GM23338 (cell line): ENCODE measurements around the gene SIRT3. TPM values are rescaled to one million over a fixed set of nuclear protein-coding genes. Genes with fewer than 3 reads are reported as not detected.

ENCODE experiments used
- ATAC-seq: fragments of 200-7000 bp; cut with Tn5 transposase; 3 replicates; pipeline ENCODE4 v1.9.1; 2020
- DNase-seq: peaks from one replicate; pipeline ENCODE4 v3.0.0-alpha.2; 2015; ENCODE audit warnings: low spot score
- H2AFZ ChIP-seq: fragments of 200-600 bp; sonication (generic); 2 replicates; pipeline ENCODE4 v1.8.0; 2016; ENCODE audit warnings: antibody characterized with exemption, mild to moderate bottlenecking, moderate library complexity
- H3F3A ChIP-seq: fragments of 200-600 bp; sonication (generic); replicated peaks from 2 replicates; pipeline ENCODE4 v1.8.0; 2017; ENCODE audit warnings: antibody characterized with exemption, mixed run types, low read depth
- H3K27ac ChIP-seq: fragments of 200-600 bp; sonication (generic); 2 replicates; pipeline ENCODE4 v1.6.1; 2016; ENCODE audit warnings: low read depth
- H3K27me3 ChIP-seq: fragments of 200-600 bp; sonication (generic); 2 replicates; pipeline ENCODE4 v1.8.0; 2016; ENCODE audit warnings: mild to moderate bottlenecking, mixed run types, moderate library complexity; ENCODE audit not compliant: insufficient read depth
- H3K36me3 ChIP-seq: fragments of 200-600 bp; sonication (generic); 2 replicates; pipeline ENCODE4 v1.8.0; 2016; ENCODE audit warnings: mild to moderate bottlenecking; ENCODE audit not compliant: insufficient read depth
- H3K4me1 ChIP-seq: fragments of 200-600 bp; sonication (generic); 2 replicates; pipeline ENCODE4 v1.8.0; 2016; ENCODE audit warnings: mild to moderate bottlenecking, moderate library complexity; ENCODE audit not compliant: insufficient read depth
- H3K4me2 ChIP-seq: fragments of 200-600 bp; sonication (generic); 2 replicates; pipeline ENCODE4 v1.7.1; 2017; ENCODE audit warnings: mixed run types
- H3K4me3 ChIP-seq: fragments of 200-600 bp; sonication (generic); 2 replicates; pipeline ENCODE4 v1.6.1; 2016; ENCODE audit warnings: mixed run types
- H3K79me2 ChIP-seq: fragments of 200-600 bp; sonication (generic); replicated peaks from 2 replicates; pipeline ENCODE4 v1.8.0; 2017; ENCODE audit warnings: mild to moderate bottlenecking; ENCODE audit not compliant: insufficient read depth
- H3K9me2 ChIP-seq: fragments of 200-600 bp; sonication (generic); 2 replicates; pipeline ENCODE4 v1.8.0; 2017; ENCODE audit not compliant: insufficient read depth
- H4K20me1 ChIP-seq: fragments of 200-600 bp; sonication (generic); replicated peaks from 2 replicates; pipeline ENCODE4 v1.8.0; 2017; ENCODE audit warnings: mild to moderate bottlenecking; ENCODE audit not compliant: insufficient read depth
- H3K27ac Mint-ChIP-seq: 2 replicates; pipeline ENCODE4 v1.8.0; 2020; ENCODE audit warnings: inconsistent platforms, mild to moderate bottlenecking, moderate library complexity, mixed read lengths
- H3K27me3 Mint-ChIP-seq: 3 replicates; pipeline ENCODE4 v1.8.0; 2022; ENCODE audit warnings: low read depth, mild to moderate bottlenecking, moderate library complexity, mixed read lengths, inconsistent platforms; ENCODE audit not compliant: insufficient read depth, poor library complexity
- H3K36me3 Mint-ChIP-seq: 3 replicates; pipeline ENCODE4 v1.8.0; 2021; ENCODE audit warnings: low read depth, mild to moderate bottlenecking, inconsistent platforms, moderate library complexity, mixed read lengths
- H3K4me1 Mint-ChIP-seq: 3 replicates; pipeline ENCODE4 v1.8.0; 2020; ENCODE audit warnings: mild to moderate bottlenecking, inconsistent platforms, mixed read lengths
- H3K4me3 Mint-ChIP-seq: 3 replicates; pipeline ENCODE4 v1.8.0; 2021; ENCODE audit warnings: moderate library complexity, mild to moderate bottlenecking, inconsistent platforms, mixed read lengths
- H3K9me3 Mint-ChIP-seq: 3 replicates; pipeline ENCODE4 v1.8.0; 2020; ENCODE audit warnings: moderate library complexity, mild to moderate bottlenecking, inconsistent platforms, mixed read lengths
- CREB1 ChIP-seq: fragments of 250-450 bp; sonication (Bioruptor Pico); IDR thresholded peaks from 2 replicates; pipeline ENCODE4 v1.5.0; 2020; ENCODE audit warnings: low read depth, mild to moderate bottlenecking, moderate library complexity
- CTCF ChIP-seq, 2 experiments: fragments of 200-600 bp in 1 of 2; sonication (generic) in 1 of 2; conservative IDR thresholded peaks; 2 replicates each; pipeline versions ENCODE4 v1.5.1 to v1.6.1; 2016 to 2017; ENCODE audit warnings: antibody characterized with exemption in 2 of 2, low read depth in 2 of 2, mild to moderate bottlenecking in 2 of 2, moderate library complexity in 1 of 2
- EZH2 ChIP-seq: fragments of 200-600 bp; sonication (generic); IDR thresholded peaks from one replicate; pipeline ENCODE4 v1.8.0; 2017; ENCODE audit warnings: antibody characterized with exemption, mild to moderate bottlenecking, low read depth; ENCODE audit not compliant: unreplicated experiment
- JUNB ChIP-seq: IDR thresholded peaks from one replicate; pipeline ENCODE4 v1.6.1; 2016; ENCODE audit warnings: antibody characterized with exemption; ENCODE audit not compliant: unreplicated experiment
- POLR2AphosphoS5 ChIP-seq: IDR thresholded peaks from 2 replicates; pipeline ENCODE4 v1.6.1; 2016; ENCODE audit warnings: antibody characterized with exemption, low read depth
- REST ChIP-seq: IDR thresholded peaks from one replicate; pipeline ENCODE4 v1.6.1; 2018; ENCODE audit warnings: antibody characterized with exemption; ENCODE audit not compliant: unreplicated experiment
- ZNF114 ChIP-seq: fragments of 250-450 bp; sonication (Bioruptor Pico); IDR thresholded peaks from 2 replicates; pipeline ENCODE4 v1.5.0; 2020; ENCODE audit warnings: mild to moderate bottlenecking, moderate library complexity
- ZNF331 ChIP-seq: fragments of 250-450 bp; sonication (Bioruptor Pico); IDR thresholded peaks from 2 replicates; pipeline ENCODE4 v1.5.0; 2020; ENCODE audit warnings: low read depth, mild to moderate bottlenecking, moderate library complexity
- long read RNA-seq: library from polyadenylated mRNA; unstranded; transcript quantifications from one replicate; pipeline ENCODE4 v2.0.0, GENCODE V29; 2020; ENCODE audit not compliant: unreplicated experiment
- polyA plus RNA-seq: library from polyadenylated mRNA; unstranded; fragments of >200 nt; fragmentation: Nextera tagmentation; extraction: Ambion mirVana; gene quantifications from 2 replicates; pipeline ENCODE4 v1.2.1, GENCODE V29; 2016
- total RNA-seq: library from RNA; depleted of rRNA; stranded (reverse); fragments of >200 nt; shearing (Covaris generic); gene quantifications from 2 replicates; pipeline ENCODE4 v1.2.3, GENCODE V29; 2014; rRNA removed

Gene SIRT3
- total RNA-seq: 5.2 and 7.0 TPM in 2 replicates
- 8.9 and 11.4 TPM in 2 replicates for polyA plus RNA-seq
- long read RNA-seq, transcript SIRT3-201 (7 exons, 2,543 nt): major isoform, 8 of 31 reads
- long read RNA-seq, partial matches to known transcripts: 1 of 31 reads
- long read RNA-seq, other reads (novel, unspliced or antisense): 18 of 31 reads

GRCh38 chr11:235997-236773 lies at the start of gene SIRT3:
Gene SIRT3, minus strand, starts transcription at chr11:236342. Its CDS starts 14 bp downstream, at chr11:236328.
- Histone ChIP-seq H3K27ac (peak within 1 kb of the TSS; percentile 91; the same call in 1 of the 2 replicates), H3K27me3 (no peaks in the 10 kb centered on the region), H3F3A (peaks cover 11% of the 10 kb centered on the region; the same call in 1 of the 2 replicates), H3K36me3 (peaks cover 5% of the 10 kb centered on the region; the same call in 1 of the 2 replicates), H3K9me2 (no peaks in the 10 kb centered on the region), H3K4me1 (peaks cover 10% of the 10 kb centered on the region), H2AFZ (peak within 1 kb of the TSS; percentile 99), H3K4me3 (peak within 1 kb of the TSS; percentile 99), H3K4me2 (peak within 1 kb of the TSS; percentile 100), H3K79me2 (peaks cover 26% of the 10 kb centered on the region), H4K20me1 (peaks cover 15% of the 10 kb centered on the region)
- H3K4me3 Mint-ChIP-seq: peak within 1 kb of the TSS; percentile 93
- TF ChIP-seq REST (no peak), CREB1 (CRISPR knock-in tag) (peak; percentile 74), CTCF (conservative IDR thresholded peaks at IDR 0.05; ENCODE audit: low read depth in 2 of 2) (0 out of 4 replicates have a peak, but pooled peaks of 1 of the 2 experiments have one; percentile 9), JUNB (no peak), POLR2AphosphoS5 (peak; percentile 76)
- no peaks in the 10 kb centered on the region for H3K9me3 Mint-ChIP-seq
- peaks cover 5% of the 10 kb centered on the region for H3K27me3 Mint-ChIP-seq
- H3K36me3 Mint-ChIP-seq: peaks cover 9% of the 10 kb centered on the region
- peak within 1 kb of the TSS; percentile 96 for H3K27ac Mint-ChIP-seq
- H3K4me1 Mint-ChIP-seq: 0 out of 3 replicates have a peak, but pooled peaks cover 4% of the 10 kb centered on the region
- DNase-seq (peak; percentile 94), ATAC-seq (peak; percentile 92)

GRCh38 chr11:285894-286220 lies 49.7 kb upstream of the SIRT3 start:
- H3K27ac Mint-ChIP-seq: no peak overlapping the region
- H3K27me3 Mint-ChIP-seq: peaks cover 52% of the 10 kb centered on the region
- H3K36me3 ChIP-seq: no peaks in the 10 kb centered on the region
- no peak overlapping the region for H3K4me3 ChIP-seq
- ATAC-seq (no peak), DNase-seq (no peak)
- no peaks in the 10 kb centered on the region for H3K9me2 ChIP-seq
- H3F3A ChIP-seq: peaks cover 6% of the 10 kb centered on the region; the same call in 1 of the 2 replicates
- H3K4me2 ChIP-seq: no peak overlapping the region
- peaks cover 29% of the 10 kb centered on the region for H3K4me1 Mint-ChIP-seq
- no peak overlapping the region for H3K27ac ChIP-seq
- no peak overlapping the region for H3K4me3 Mint-ChIP-seq
- peaks cover 49% of the 10 kb centered on the region for H3K27me3 ChIP-seq
- no peaks in the 10 kb centered on the region; the same call in 1 of the 2 replicates for H3K4me1 ChIP-seq
- H4K20me1 ChIP-seq: no peaks in the 10 kb centered on the region
- no peak overlapping the region for H2AFZ ChIP-seq
- peaks cover 2% of the 10 kb centered on the region; the same call in 1 of the 3 replicates for H3K9me3 Mint-ChIP-seq
- H3K36me3 Mint-ChIP-seq: peaks cover under 1% of the 10 kb centered on the region; the same call in 1 of the 3 replicates
- H3K79me2 ChIP-seq: no peaks in the 10 kb centered on the region
- TF ChIP-seq ZNF114 (CRISPR knock-in tag) (no peak), CREB1 (CRISPR knock-in tag) (no peak), ZNF331 (CRISPR knock-in tag) (no peak), EZH2 (no peak)
